ENCODE data around the gene KRT6C.
"Not testable (repeated sequence)": the region's sequence is repeated elsewhere in the genome, so short reads cannot be mapped to it uniquely, and the experiment has no call there.

KRT6C gene

GRCh38 chr12:52455821-52456220 lies 17.8 kb downstream of the KRT6C start:
- DNase-seq (ENCODE audit: low read depth in 2 of 2): no peak

GRCh38 chr12:52454411-52455201 lies 19.0 kb downstream of the KRT6C start:
- no peak for DNase-seq (ENCODE audit: low read depth in 2 of 2)

- no peak for DNase-seq (ENCODE audit: low read depth in 2 of 2)
These were observed 21.5 kb downstream of the KRT6C start, which contains the start of gene KRT6B for GRCh38 chr12:52452101-52452500. Gene KRT6B, minus strand, starts transcription at chr12:52452146. Its CDS starts 68 bp downstream, at chr12:52452078.

- no peak for DNase-seq (ENCODE audit: low read depth in 2 of 2)
These were observed 25.4 kb downstream of the KRT6C start for GRCh38 chr12:52448228-52448627.

- DNase-seq (ENCODE audit: low read depth in 2 of 2): not testable (repeated sequence)
These were observed 26.4 kb downstream of the KRT6C start for GRCh38 chr12:52447196-52447595.

GRCh38 chr12:52446367-52447045 lies 27.1 kb downstream of the KRT6C start:
- DNase-seq (ENCODE audit: low read depth in 2 of 2): no peak

GRCh38 chr12:52445876-52446275 lies 27.7 kb downstream of the KRT6C start:
- no peak for DNase-seq (ENCODE audit: low read depth in 2 of 2)

GRCh38 chr12:52444647-52445595 lies 28.7 kb downstream of the KRT6C start:
- DNase-seq (ENCODE audit: low read depth in 2 of 2): no peak

GRCh38 chr12:52443966-52444365 lies 29.6 kb downstream of the KRT6C start:
- DNase-seq (ENCODE audit: low read depth in 2 of 2): no peak

- DNase-seq (ENCODE audit: low read depth in 2 of 2): no peak
These were observed 31.0 kb downstream of the KRT6C start for GRCh38 chr12:52442600-52443061.

GRCh38 chr12:52441320-52441911 lies 32.2 kb downstream of the KRT6C start:
- DNase-seq (ENCODE audit: low read depth in 2 of 2): no peak

- DNase-seq (ENCODE audit: low read depth in 2 of 2): no peak
These were observed 32.7 kb downstream of the KRT6C start for GRCh38 chr12:52440821-52441319.

- DNase-seq (ENCODE audit: low read depth in 2 of 2): no peak
These were observed 33.8 kb downstream of the KRT6C start for GRCh38 chr12:52439845-52440244.

- DNase-seq (ENCODE audit: low read depth in 2 of 2): no peak
These were observed 34.2 kb downstream of the KRT6C start for GRCh38 chr12:52439420-52439819.

- no peak for DNase-seq (ENCODE audit: low read depth in 2 of 2)
These were observed 35.0 kb downstream of the KRT6C start for GRCh38 chr12:52438305-52439301.

GRCh38 chr12:52437508-52437907 lies 36.1 kb downstream of the KRT6C start:
- DNase-seq (ENCODE audit: low read depth in 2 of 2): no peak

GRCh38 chr12:52436828-52437474 lies 36.7 kb downstream of the KRT6C start:
- no peak for DNase-seq (ENCODE audit: low read depth in 2 of 2)

GRCh38 chr12:52436000-52436827 lies 37.4 kb downstream of the KRT6C start:
- DNase-seq (ENCODE audit: low read depth in 2 of 2): no peak

GRCh38 chr12:52435659-52435999 lies 38.0 kb downstream of the KRT6C start:
- DNase-seq (ENCODE audit: low read depth in 2 of 2): no peak

Measured in activated CD4-positive, alpha-beta T cell treated with anti-CD3 and anti-CD28 coated beads for 24 hours (primary cell).